HG03521 (cell line): Measurements from ENCODE around the gene RUSC2.
"Not testable (repeated sequence)": the region's sequence is repeated elsewhere in the genome, so short reads cannot be mapped to it uniquely, and the experiment has no call there.

Experiments
- ATAC-seq: cut with Tn5 transposase; IDR thresholded peaks from one replicate; pipeline ENCODE4 v1.9.1; 2021; ENCODE audit warnings: mild to moderate bottlenecking, moderate library complexity; ENCODE audit not compliant: unreplicated experiment

Gene RUSC2

DNA sequence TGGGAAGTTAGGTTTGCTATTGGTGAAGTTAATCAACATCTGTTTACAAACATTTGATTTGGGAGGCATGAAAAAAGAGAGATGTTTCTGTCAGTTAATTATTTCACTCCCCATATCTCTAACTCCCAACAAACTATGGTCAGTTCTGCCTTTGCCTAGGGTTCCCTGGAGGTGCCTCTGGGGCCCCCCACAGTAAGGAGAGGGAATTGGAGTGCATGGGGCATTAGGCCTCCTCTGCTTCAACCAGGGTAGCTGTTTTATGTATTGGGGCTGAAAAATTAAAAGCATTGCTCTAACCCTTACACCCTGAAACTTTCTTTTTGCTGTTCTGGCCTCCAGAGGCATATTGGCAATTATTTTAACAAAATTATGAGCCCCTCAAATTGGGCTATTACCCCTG is 32.3 kb downstream of the RUSC2 start:
- no peak for ATAC-seq

DNA sequence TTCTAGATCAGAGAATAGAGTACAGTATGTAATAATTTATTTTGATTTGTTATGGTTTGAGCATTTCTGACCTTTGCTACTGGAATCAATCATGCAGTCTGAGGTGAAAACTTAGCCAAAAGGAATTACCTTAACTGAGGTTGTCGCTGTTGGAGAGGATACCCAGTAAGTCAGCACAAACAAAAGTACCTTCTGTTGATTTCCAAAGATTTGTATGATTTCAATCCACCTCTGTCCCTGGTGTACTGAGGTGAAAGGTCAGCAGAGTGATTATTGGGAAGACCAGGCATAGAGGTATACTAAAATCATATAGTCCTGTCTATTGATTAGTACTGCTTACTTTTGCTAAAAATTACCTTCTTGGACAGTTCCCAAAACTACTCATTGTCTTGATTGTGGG is 32.8 kb downstream of the RUSC2 start:
- ATAC-seq, result no peak

DNA sequence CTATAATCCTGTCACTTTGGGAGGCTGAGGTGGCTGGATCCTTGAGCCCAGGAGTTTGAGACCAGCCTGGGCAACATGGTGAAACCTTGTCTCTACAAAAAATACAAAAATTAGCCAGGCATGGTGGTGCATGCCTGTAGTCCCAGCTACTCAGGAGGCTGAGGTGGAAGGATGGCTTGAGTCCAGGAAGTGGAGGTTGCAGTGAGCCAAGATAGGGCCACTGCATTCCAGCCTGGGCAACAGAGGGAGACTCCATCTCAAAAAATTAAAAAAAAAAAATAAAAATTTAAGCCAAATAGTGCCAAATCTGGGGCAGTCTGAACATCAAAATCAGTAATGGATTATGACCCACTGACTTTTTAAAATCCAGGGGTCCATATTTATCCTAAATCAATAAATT is 33.6 kb downstream of the RUSC2 start:
- not testable (repeated sequence) for ATAC-seq

GRCh38 chr9:35526087-35526801 is 36.3 kb downstream of the RUSC2 start:
- ATAC-seq, result no peak

- no peak for ATAC-seq
These were observed 39.4 kb downstream of the RUSC2 start for GRCh38 chr9:35529161-35529823.

DNA sequence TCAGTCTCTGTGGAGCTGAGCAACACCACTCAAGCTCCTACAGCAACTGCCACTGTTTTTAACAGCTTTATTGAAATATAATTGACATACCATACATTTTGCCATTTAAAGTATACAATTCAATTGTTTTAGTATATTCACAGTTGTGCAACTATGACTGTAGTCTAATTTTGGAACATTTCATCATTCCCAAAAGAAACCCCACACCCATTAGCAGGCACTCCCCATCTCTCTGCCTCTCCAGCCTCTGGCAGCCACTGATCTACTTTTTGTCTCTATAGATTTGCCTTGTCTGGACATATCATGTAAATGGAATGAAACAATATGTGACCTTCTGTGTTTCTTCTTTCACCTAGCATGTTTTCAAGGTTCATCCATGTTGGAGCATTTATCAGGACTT is 43.5 kb downstream of the RUSC2 start:
- ATAC-seq, result no peak

- ATAC-seq, result not testable (repeated sequence)
These were observed 45.0 kb downstream of the RUSC2 start for GRCh38 chr9:35534921-35535320.

DNA sequence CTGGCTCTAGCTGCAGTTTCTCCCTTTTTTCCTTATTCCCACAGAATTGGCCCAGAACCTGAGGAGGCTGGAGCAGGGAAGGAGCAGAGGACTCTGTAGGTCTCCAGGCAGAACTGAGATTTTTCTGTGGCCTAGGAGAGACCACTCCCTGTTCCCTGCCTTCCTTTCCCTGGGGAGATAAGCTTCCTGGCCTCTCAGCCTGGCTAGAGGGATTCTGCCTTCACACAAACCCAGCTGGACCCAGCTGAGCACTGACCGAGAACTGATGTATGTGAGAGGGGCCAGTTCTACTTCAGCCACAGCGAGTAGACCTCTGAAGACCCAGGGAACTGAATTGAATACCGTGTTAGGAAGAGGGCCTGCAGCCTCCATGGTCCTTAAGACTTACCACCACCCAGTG is 48.0 kb downstream of the RUSC2 start:
- ATAC-seq, result no peak

DNA sequence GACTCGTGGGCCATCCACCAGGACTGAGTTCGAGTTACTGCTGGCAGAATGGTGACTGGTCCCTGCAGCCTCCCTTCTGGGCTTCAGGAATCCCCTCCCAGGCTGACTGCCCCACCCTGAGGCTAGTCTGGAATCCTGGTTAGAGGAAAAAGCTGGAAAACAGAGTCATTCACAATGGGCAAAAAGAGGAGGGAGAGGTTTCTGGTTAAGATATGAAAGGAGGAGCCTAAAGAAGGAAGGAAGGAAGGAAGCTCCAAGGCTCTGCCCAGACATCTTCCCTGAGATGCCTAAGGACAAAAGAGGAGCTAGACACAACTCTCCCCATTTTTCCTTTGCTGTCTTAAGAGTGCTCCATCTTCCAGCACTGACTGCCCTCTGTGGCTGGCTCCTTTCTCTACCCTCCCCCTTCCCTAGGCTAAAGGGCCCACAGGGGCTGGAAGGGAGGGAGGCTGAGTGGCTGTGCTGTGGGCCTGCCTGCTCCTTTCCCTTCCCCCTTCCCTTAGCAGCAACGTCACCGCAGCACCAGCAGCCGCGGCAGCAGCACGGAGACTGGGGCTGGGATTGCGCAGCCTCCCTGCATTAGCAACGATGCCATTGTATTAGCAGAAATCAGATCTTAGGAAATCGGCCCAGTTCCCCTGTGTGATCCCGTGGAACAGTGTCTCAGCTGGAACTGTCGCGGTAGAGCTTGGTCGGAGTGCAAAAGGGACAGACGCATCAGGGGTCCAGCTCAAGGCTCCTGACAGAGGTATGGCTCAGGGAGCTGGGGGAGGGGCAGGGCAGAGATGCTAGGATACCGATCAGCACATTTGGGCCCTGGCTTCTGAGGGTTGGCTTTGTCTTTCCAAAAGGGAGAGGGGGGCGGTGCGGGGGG is 48.7 kb downstream of the RUSC2 start:
- no peak for ATAC-seq
